Adrenal gland (tissue), 12 donors: ENCODE measurements around the gene KRTAP12-1. TPM values are rescaled to one million over a fixed set of nuclear protein-coding genes. Genes with fewer than 3 reads are reported as not detected.
"Not testable (repeated sequence)": the region's sequence is repeated elsewhere in the genome, so short reads cannot be mapped to it uniquely, and the experiment has no call there.

Experiments used
- DNase-seq, 7 donors: peaks; one replicate each; pipeline ENCODE4 v3.0.0-alpha.2; 2019 to 2020
- H3K27ac ChIP-seq, 5 donors: fragments of 200-600 bp; sonication (generic) in 4 of 5; 1 replicate in 3 of 5; 2 replicates in 2 of 5; pipeline versions ENCODE4 v1.5.1 to v1.8.0; 2016 to 2020; ENCODE audit warnings: mild to moderate bottlenecking in 1 of 5
- H3K27me3 ChIP-seq: fragments of 200-600 bp; 2 replicates; pipeline ENCODE4 v1.8.0; 2021
- H3K36me3 ChIP-seq, 2 donors: fragments of 200-600 bp; replicated peaks in 1 of 2; 1 replicate in 1 of 2; 2 replicates in 1 of 2; pipeline versions ENCODE4 v1.5.1 to v1.8.0; 2018 to 2022
- H3K4me1 ChIP-seq, 2 donors: fragments of 200-600 bp; replicated peaks in 1 of 2; 1 replicate in 1 of 2; 2 replicates in 1 of 2; pipeline versions ENCODE4 v1.5.1 to v1.8.0; 2018 to 2021
- H3K4me3 ChIP-seq, 4 donors: fragments of 200-600 bp; sonication (generic) in 3 of 4; one replicate each; pipeline ENCODE4 v1.5.1; 2016 to 2018
- H3K9me3 ChIP-seq, 3 donors: fragments of 200-600 bp; sonication (generic) in 1 of 3; replicated peaks in 1 of 3; 1 replicate in 2 of 3; 2 replicates in 1 of 3; pipeline versions ENCODE4 v1.5.1 to v1.8.0; 2016 to 2021
- POLR2A ChIP-seq, 2 donors: fragments of 450-650 bp; IDR thresholded peaks; one replicate each; pipeline ENCODE4 v1.6.1; 2017; ENCODE audit warnings: antibody characterized with exemption in 2 of 2, mild to moderate bottlenecking in 2 of 2, moderate library complexity in 1 of 2
- WGBS, 4 donors: extraction: QIAGEN DNeasy Blood & Tissue Kit in 2 of 4; methylation state at CpG; one replicate each; pipeline versions ENCODE4 v1.1.5 to v1.1.7; 2013 to 2017; 5-methylcytosine and 5-hydroxymethylcytosine counted together
- intact Hi-C, 2 donors: fragments of 100-400 bp; cut with DNase I; formaldehyde crosslinking; loops; one replicate each; pipeline versions ENCODE4 v1.14.1 to v1.15.0; 2022 to 2023
- polyA plus RNA-seq, 3 donors: library from polyadenylated mRNA; stranded (reverse); fragments of 200-250 nt in 2 of 3; fragments of 350-450 nt in 1 of 3; fragmentation: Illumina TruSeq in 1 of 3; extraction: RNeasy Lipid Tissue Mini Kit (QIAGEN cat#74804) in 1 of 3; gene quantifications; one replicate each; pipeline ENCODE4 v1.2.3, GENCODE V29; 2013 to 2014
- total RNA-seq, 9 donors: library from RNA; depleted of rRNA in 4 of 9; stranded (reverse); fragments of >200 nt in 4 of 9; fragments of 120-200 nt in 1 of 9; fragmentation: NEBNext Ultra II Directional in 1 of 9; extraction: Animal tissue kit (Norgen Biotek cat#: 25700) in 1 of 9; gene quantifications; one replicate each; pipeline versions ENCODE4 v1.1.0 to v1.2.4, GENCODE V29; 2013 to 2023
- TF ChIP-seq, protein P1 (sequence below), 6 experiments: fragments of 450-650 bp in 4 of 6; fragments of 200-600 bp in 2 of 6; sonication (generic) in 1 of 6; IDR thresholded peaks; 1 replicate in 5 of 6; 2 replicates in 1 of 6; pipeline versions ENCODE4 v1.5.1 to v1.8.0; 2016 to 2021; ENCODE audit warnings: antibody characterized with exemption in 6 of 6, mild to moderate bottlenecking in 2 of 6, moderate library complexity in 1 of 6
- donor health status: healthy with polysubstance abuse.
- donor health status: Bipolar disorder and iron deficiency.
- donor health status: DM: yes; HTN: yes; CAD: no.
- donor health status: DM: no; HTN: no; CAD: no.
- donor health status: DM: no; HTN: no; CAD: no.
- donor health status: DM: yes; HTN: yes; CAD: no.

KRTAP12-1 gene
- total and polyA plus RNA-seq, 12 donors = not detected

GRCh38 chr21:44697811-44698734 is 16.1 kb upstream of the KRTAP12-1 start:
- Histone ChIP-seq H3K9me3 (no peaks in the 10 kb centered on the region), H3K27ac (no peak overlapping the region), H3K4me1 (no peaks in the 10 kb centered on the region), H3K4me3 (no peak overlapping the region), H3K36me3 (no peaks in the 10 kb centered on the region), H3K27me3 (peaks cover 39% of the 10 kb centered on the region)
- TF ChIP-seq, protein P1, sequence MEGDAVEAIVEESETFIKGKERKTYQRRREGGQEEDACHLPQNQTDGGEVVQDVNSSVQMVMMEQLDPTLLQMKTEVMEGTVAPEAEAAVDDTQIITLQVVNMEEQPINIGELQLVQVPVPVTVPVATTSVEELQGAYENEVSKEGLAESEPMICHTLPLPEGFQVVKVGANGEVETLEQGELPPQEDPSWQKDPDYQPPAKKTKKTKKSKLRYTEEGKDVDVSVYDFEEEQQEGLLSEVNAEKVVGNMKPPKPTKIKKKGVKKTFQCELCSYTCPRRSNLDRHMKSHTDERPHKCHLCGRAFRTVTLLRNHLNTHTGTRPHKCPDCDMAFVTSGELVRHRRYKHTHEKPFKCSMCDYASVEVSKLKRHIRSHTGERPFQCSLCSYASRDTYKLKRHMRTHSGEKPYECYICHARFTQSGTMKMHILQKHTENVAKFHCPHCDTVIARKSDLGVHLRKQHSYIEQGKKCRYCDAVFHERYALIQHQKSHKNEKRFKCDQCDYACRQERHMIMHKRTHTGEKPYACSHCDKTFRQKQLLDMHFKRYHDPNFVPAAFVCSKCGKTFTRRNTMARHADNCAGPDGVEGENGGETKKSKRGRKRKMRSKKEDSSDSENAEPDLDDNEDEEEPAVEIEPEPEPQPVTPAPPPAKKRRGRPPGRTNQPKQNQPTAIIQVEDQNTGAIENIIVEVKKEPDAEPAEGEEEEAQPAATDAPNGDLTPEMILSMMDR (IDR thresholded peaks at IDR 0.05) = no peak
- TF ChIP-seq POLR2A (IDR thresholded peaks at IDR 0.05) = no peak
- peak in 1 of 7 donors; percentile 39 for DNase-seq
- 22 to 52% (median 31%) methylated on average over 16 to 35 of the region's 35 CpGs for WGBS, 4 donors
- intact Hi-C loops = no loop called here

GRCh38 chr21:44697172-44697810 is 15.3 kb upstream of the KRTAP12-1 start, which contains the start of gene KRTAP10-12:
Gene KRTAP10-12, plus strand, starts transcription at chr21:44697172. Its CDS starts 30 bp downstream, at chr21:44697202.
- H3K4me1 ChIP-seq, H3K9me3 ChIP-seq, H3K27ac ChIP-seq, H3K4me3 ChIP-seq, intact Hi-C loops, H3K36me3 ChIP-seq: not testable (repeated sequence)
- 28 to 43% (median 37%) methylated on average over 9 to 21 of the region's 21 CpGs for WGBS, 4 donors
- DNase-seq = peak in 1 of 7 donors; percentile 14
- H3K27me3 ChIP-seq = peaks cover 32% of the 10 kb centered on the region

GRCh38 chr21:44696572-44696971 is 14.6 kb upstream of the KRTAP12-1 start:
- no peaks in the 10 kb centered on the region for H3K4me1 ChIP-seq
- H3K36me3 ChIP-seq = no peaks in the 10 kb centered on the region
- H3K27ac ChIP-seq = no peak overlapping the region
- WGBS, 4 donors = 59 to 71% (median 68%) methylated on average over 6 to 10 of the region's 10 CpGs
- DNase-seq = peak in 1 of 7 donors; percentile 7
- TF ChIP-seq, protein P1 (IDR thresholded peaks at IDR 0.05) = no peak
- no peak for TF ChIP-seq POLR2A (IDR thresholded peaks at IDR 0.05)
- no peak overlapping the region for H3K4me3 ChIP-seq
- peaks cover 26% of the 10 kb centered on the region for H3K27me3 ChIP-seq
- intact Hi-C loops = no loop called here
- no peaks in the 10 kb centered on the region for H3K9me3 ChIP-seq

- DNase-seq = peak in 1 of 7 donors; percentile 11
- no peak for TF ChIP-seq POLR2A (IDR thresholded peaks at IDR 0.05)
- TF ChIP-seq, protein P1 (IDR thresholded peaks at IDR 0.05) = no peak
- Histone ChIP-seq H3K4me3 (no peak overlapping the region), H3K4me1 (no peaks in the 10 kb centered on the region), H3K36me3 (no peaks in the 10 kb centered on the region), H3K27ac (no peak overlapping the region), H3K27me3 (peaks cover 19% of the 10 kb centered on the region), H3K9me3 (no peaks in the 10 kb centered on the region)
- 68 to 86% (median 79%) methylated on average over 8 of the region's 8 CpGs for WGBS, 4 donors
- intact Hi-C loops = no loop called here
These were observed 13.7 kb upstream of the KRTAP12-1 start for GRCh38 chr21:44695641-44696040.
